Body of pancreas (tissue), 4 donors: ENCODE results near the gene CWH43.
A peak's percentile ranks its signal among the peaks of the same experiment; 100 is the strongest.

Experiments
- POLR2A ChIP-seq, 3 donors: fragments of 450-650 bp; IDR thresholded peaks; one replicate each; pipeline ENCODE4 v1.6.1; 2016; ENCODE audit warnings: antibody characterized with exemption in 3 of 3, mild to moderate bottlenecking in 2 of 3
- TF ChIP-seq, protein P1 (sequence below), 7 experiments: fragments of 450-650 bp in 4 of 7; fragments of 200-600 bp in 3 of 7; sonication (generic) in 3 of 7; IDR thresholded peaks; one replicate each; pipeline ENCODE4 v1.5.1; 2016 to 2019; ENCODE audit warnings: antibody characterized with exemption in 7 of 7

DNA sequence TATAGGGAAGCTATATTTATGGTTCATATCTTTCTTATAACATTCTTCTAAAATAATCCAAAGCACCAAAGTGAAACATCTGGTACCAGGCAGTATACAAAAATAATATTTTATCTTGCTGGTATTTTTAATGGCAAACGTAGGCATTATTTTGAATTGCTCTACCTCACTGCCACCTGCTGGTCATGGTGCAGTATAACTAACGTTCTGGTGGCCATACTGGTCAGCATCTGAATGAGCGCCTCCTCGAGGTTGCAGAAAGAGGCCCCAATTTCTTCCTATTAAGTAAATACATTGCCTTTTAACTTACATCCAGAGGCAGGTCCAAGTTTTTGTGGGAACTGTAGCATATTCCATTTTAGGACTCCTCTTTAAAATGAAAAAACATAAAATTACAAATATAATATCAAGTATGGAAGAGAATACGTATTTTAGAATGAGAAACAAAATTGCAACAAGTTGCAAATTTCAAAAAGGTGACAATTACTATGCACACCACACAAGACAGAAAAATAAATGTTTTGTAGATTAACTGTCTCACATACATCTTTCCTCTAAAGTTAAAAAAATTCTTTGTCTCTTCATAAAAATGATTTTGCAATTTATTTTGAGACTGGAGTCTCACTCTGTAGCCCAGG lies 22.9 kb upstream of the CWH43 start:
- TF ChIP-seq, protein P1, sequence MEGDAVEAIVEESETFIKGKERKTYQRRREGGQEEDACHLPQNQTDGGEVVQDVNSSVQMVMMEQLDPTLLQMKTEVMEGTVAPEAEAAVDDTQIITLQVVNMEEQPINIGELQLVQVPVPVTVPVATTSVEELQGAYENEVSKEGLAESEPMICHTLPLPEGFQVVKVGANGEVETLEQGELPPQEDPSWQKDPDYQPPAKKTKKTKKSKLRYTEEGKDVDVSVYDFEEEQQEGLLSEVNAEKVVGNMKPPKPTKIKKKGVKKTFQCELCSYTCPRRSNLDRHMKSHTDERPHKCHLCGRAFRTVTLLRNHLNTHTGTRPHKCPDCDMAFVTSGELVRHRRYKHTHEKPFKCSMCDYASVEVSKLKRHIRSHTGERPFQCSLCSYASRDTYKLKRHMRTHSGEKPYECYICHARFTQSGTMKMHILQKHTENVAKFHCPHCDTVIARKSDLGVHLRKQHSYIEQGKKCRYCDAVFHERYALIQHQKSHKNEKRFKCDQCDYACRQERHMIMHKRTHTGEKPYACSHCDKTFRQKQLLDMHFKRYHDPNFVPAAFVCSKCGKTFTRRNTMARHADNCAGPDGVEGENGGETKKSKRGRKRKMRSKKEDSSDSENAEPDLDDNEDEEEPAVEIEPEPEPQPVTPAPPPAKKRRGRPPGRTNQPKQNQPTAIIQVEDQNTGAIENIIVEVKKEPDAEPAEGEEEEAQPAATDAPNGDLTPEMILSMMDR (IDR thresholded peaks at IDR 0.05), result peak; percentile 75 to 97 (median 95)
- no peak for TF ChIP-seq POLR2A (IDR thresholded peaks at IDR 0.05)
